GOT3 (cell line): Measurements from ENCODE around the gene AXIN1.
"Not testable (repeated sequence)": the region's sequence is repeated elsewhere in the genome, so short reads cannot be mapped to it uniquely, and the experiment has no call there.

Experiments
- DNase-seq: peaks from one replicate; lab custom pipeline; 2025; ENCODE audit warnings: mixed read lengths; lab: John Stamatoyannopoulos, UW

The AXIN1 gene

GRCh38 chr16:265711-266110 lies 86.8 kb downstream of the AXIN1 start:
- no peak for DNase-seq

- no peak for DNase-seq
These were observed 87.5 kb downstream of the AXIN1 start for GRCh38 chr16:265002-265529.

GRCh38 chr16:264440-264951 lies 88.0 kb downstream of the AXIN1 start:
- no peak for DNase-seq

GRCh38 chr16:263944-264343 lies 88.6 kb downstream of the AXIN1 start:
- DNase-seq: no peak

GRCh38 chr16:263182-263774 lies 89.2 kb downstream of the AXIN1 start:
- no peak for DNase-seq

- DNase-seq: no peak
These were observed 90.3 kb downstream of the AXIN1 start for GRCh38 chr16:262121-262745.

GRCh38 chr16:261031-261691 lies 91.4 kb downstream of the AXIN1 start:
- no peak for DNase-seq

- no peak for DNase-seq
These were observed 92.2 kb downstream of the AXIN1 start for GRCh38 chr16:260326-260725.

- no peak for DNase-seq
These were observed 92.7 kb downstream of the AXIN1 start for GRCh38 chr16:259814-260253.

GRCh38 chr16:259226-259625 lies 93.3 kb downstream of the AXIN1 start:
- no peak for DNase-seq

GRCh38 chr16:258091-258490 lies 94.4 kb downstream of the AXIN1 start:
- not testable (repeated sequence) for DNase-seq

- DNase-seq: no peak
These were observed 97.3 kb downstream of the AXIN1 start for GRCh38 chr16:255183-255582.

- DNase-seq: no peak
These were observed 98.1 kb downstream of the AXIN1 start for GRCh38 chr16:254461-254860.

GRCh38 chr16:253833-254232 lies 98.7 kb downstream of the AXIN1 start:
- DNase-seq: no peak

- no peak for DNase-seq
These were observed 99.9 kb downstream of the AXIN1 start for GRCh38 chr16:252366-253337.

GRCh38 chr16:249431-249830 lies 103.1 kb downstream of the AXIN1 start:
- no peak for DNase-seq

GRCh38 chr16:247027-247426 lies 105.5 kb downstream of the AXIN1 start:
- no peak for DNase-seq

GRCh38 chr16:245105-245504 lies 107.4 kb downstream of the AXIN1 start:
- DNase-seq: no peak

- no peak for DNase-seq
These were observed 109.2 kb downstream of the AXIN1 start for GRCh38 chr16:243348-243747.

- DNase-seq: no peak
These were observed 110.2 kb downstream of the AXIN1 start for GRCh38 chr16:242281-242680.

GRCh38 chr16:240559-240958 lies 112.0 kb downstream of the AXIN1 start:
- DNase-seq: no peak

GRCh38 chr16:239948-240277 lies 112.6 kb downstream of the AXIN1 start:
- DNase-seq: no peak
